Measurements from ENCODE around the gene KCTD10. TPM values are rescaled to one million over a fixed set of nuclear protein-coding genes. Genes with fewer than 3 reads are reported as not detected.

KCTD10 gene
- total and polyA plus RNA-seq, 5 donors from 2014 or later: 26.4 to 38.7 (median 28.7) TPM

DNA sequence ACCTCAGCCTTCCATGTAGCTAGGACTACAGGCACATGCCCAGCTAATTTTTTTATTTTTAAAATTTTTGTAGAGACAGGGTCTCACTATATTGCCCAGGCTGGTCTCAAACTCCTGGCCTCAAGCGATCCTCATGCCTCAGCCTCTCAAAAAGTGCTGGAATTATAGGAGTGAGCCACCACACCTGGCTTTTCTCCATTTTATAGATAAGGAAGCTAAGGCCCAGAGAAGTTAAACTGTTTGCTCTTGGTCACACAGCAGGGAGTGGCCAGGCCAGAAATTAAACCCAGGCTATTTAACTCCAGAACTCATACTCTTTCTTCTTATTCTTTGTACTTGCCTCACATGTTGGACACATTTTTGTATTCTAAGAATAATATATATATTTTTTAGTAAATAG lies 16.8 kb upstream of the KCTD10 start:
- no peak overlapping the region for H3K4me3 ChIP-seq (ENCODE audit: low read depth, low read length)
- DNase-seq (no peak), ATAC-seq (ENCODE audit: low read depth in 2 of 2) (no peak)
- H3K4me1 ChIP-seq (ENCODE audit: control insufficient read depth, insufficient read depth, low read length, poor library complexity, severe bottlenecking): no peaks in the 10 kb centered on the region
- Mint-ChIP-seq H3K4me1 (peaks cover 0 to 5% (median 0%) of the 10 kb centered on the region in 4 donors), H3K27me3 (no peaks in the 10 kb centered on the region), H3K27ac (no peak overlapping the region), H3K9me3 (peaks cover 0 to 1% (median 0%) of the 10 kb centered on the region in 7 donors), H3K36me3 (peaks cover 64% of the 10 kb centered on the region), H3K4me3 (no peak overlapping the region)
- H3K36me3 ChIP-seq (ENCODE audit: control insufficient read depth, insufficient read depth, low read length): peaks cover 79% of the 10 kb centered on the region
- no peaks in the 10 kb centered on the region for H3K27me3 ChIP-seq (ENCODE audit: control insufficient read depth, insufficient read depth, low read length)
- H3K9me3 ChIP-seq (ENCODE audit: control insufficient read depth in 2 of 2, low read length in 2 of 2): no peaks in the 10 kb centered on the region
- H3K27ac ChIP-seq (ENCODE audit: insufficient read depth, low read length, poor library complexity, severe bottlenecking): no peak overlapping the region

DNA sequence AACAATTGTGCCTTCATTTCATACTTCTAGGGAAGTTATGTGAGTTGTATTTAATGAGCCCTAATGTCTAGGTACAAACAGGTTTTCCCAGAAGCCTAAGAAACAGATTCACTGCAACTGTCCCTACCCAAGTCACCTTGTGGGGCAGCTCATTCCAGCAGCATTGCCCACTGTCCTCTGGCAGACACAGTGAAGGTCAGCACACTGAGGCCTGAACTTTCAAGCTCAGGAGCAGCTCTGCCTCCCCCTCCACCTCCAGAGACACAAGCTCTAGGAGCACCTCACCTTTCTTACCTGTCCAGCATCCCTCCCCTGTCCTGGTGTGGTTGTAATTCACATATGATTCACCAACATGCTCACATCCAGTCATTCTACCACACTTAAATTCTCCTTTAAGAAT lies 16.0 kb upstream of the KCTD10 start:
- Mint-ChIP-seq H3K27ac (no peak overlapping the region), H3K9me3 (peaks cover 0 to 1% (median 0%) of the 10 kb centered on the region in 7 donors), H3K36me3 (peaks cover 59% of the 10 kb centered on the region), H3K27me3 (no peaks in the 10 kb centered on the region), H3K4me3 (no peak overlapping the region), H3K4me1 (peaks cover 0 to 5% (median 0%) of the 10 kb centered on the region in 4 donors)
- Histone ChIP-seq H3K9me3 (ENCODE audit: control insufficient read depth in 2 of 2, low read length in 2 of 2) (no peaks in the 10 kb centered on the region), H3K27me3 (ENCODE audit: control insufficient read depth, insufficient read depth, low read length) (no peaks in the 10 kb centered on the region), H3K36me3 (ENCODE audit: control insufficient read depth, insufficient read depth, low read length) (peaks cover 79% of the 10 kb centered on the region), H3K27ac (ENCODE audit: insufficient read depth, low read length, poor library complexity, severe bottlenecking) (no peak overlapping the region), H3K4me1 (ENCODE audit: control insufficient read depth, insufficient read depth, low read length, poor library complexity, severe bottlenecking) (no peaks in the 10 kb centered on the region), H3K4me3 (ENCODE audit: low read depth, low read length) (no peak overlapping the region)
- ATAC-seq (ENCODE audit: low read depth in 2 of 2) (no peak), DNase-seq (no peak)

DNA sequence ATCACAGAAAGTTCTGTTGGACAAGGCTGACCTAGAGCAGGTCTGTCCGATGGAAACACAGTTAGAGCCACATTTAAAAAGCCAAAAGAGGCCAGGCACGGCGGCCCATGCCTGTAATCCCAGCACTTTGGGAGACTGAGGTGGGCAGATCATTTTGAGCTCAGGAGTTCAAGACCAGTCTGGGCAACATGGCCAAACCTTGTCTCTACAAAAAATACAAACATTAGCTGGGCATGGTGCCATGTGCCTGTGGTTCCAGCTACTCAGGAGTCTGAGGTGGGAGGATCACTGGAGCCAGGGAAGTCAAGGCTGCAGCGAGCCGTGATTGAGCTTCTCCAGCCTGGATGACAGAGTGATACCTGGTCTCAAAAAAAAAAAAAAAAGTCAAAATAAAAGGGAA lies 15.3 kb upstream of the KCTD10 start:
- no peak overlapping the region for H3K4me3 Mint-ChIP-seq
- no peak for ATAC-seq (ENCODE audit: low read depth in 2 of 2)
- H3K27me3 Mint-ChIP-seq: no peaks in the 10 kb centered on the region
- no peak overlapping the region for H3K27ac ChIP-seq (ENCODE audit: insufficient read depth, low read length, poor library complexity, severe bottlenecking)
- H3K4me1 ChIP-seq (ENCODE audit: control insufficient read depth, insufficient read depth, low read length, poor library complexity, severe bottlenecking): no peaks in the 10 kb centered on the region
- DNase-seq: no peak
- H3K27me3 ChIP-seq (ENCODE audit: control insufficient read depth, insufficient read depth, low read length): no peaks in the 10 kb centered on the region
- no peak overlapping the region for H3K4me3 ChIP-seq (ENCODE audit: low read depth, low read length)
- H3K27ac Mint-ChIP-seq: no peak overlapping the region
- H3K9me3 Mint-ChIP-seq: peaks cover 0 to 1% (median 0%) of the 10 kb centered on the region in 7 donors
- H3K36me3 Mint-ChIP-seq: peaks cover 52% of the 10 kb centered on the region
- peaks cover 0 to 5% (median 0%) of the 10 kb centered on the region in 4 donors for H3K4me1 Mint-ChIP-seq
- peaks cover 79% of the 10 kb centered on the region for H3K36me3 ChIP-seq (ENCODE audit: control insufficient read depth, insufficient read depth, low read length)
- H3K9me3 ChIP-seq (ENCODE audit: control insufficient read depth in 2 of 2, low read length in 2 of 2): no peaks in the 10 kb centered on the region

DNA sequence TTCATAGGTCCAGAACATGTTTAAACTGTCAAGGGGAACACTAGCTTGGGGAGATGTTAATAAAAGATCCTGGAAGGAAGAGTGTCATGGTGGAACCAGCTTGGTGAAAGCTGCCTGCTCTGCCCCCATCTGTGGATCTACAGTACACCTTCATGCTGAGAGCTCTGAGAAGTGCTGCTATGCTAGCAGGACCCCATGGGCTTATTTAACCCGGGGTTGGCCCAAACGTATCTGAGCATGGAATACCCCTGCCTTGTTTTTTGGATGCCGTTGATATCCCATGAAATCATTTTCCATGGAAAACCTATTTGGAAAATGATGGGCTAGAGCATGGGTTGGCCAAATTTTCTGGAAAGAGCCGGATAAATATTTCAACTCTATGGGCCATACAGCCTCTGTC lies 14.6 kb upstream of the KCTD10 start:
- DNase-seq (no peak), ATAC-seq (ENCODE audit: low read depth in 2 of 2) (no peak)
- H3K36me3 ChIP-seq (ENCODE audit: control insufficient read depth, insufficient read depth, low read length): peaks cover 84% of the 10 kb centered on the region
- H3K27me3 Mint-ChIP-seq: no peaks in the 10 kb centered on the region
- H3K9me3 Mint-ChIP-seq: peaks cover 0 to 1% (median 0%) of the 10 kb centered on the region in 7 donors
- H3K4me1 Mint-ChIP-seq: peaks cover 0 to 5% (median 0%) of the 10 kb centered on the region in 4 donors
- H3K27ac ChIP-seq (ENCODE audit: insufficient read depth, low read length, poor library complexity, severe bottlenecking): no peak overlapping the region
- H3K4me3 Mint-ChIP-seq: no peak overlapping the region
- H3K27me3 ChIP-seq (ENCODE audit: control insufficient read depth, insufficient read depth, low read length): no peaks in the 10 kb centered on the region
- H3K36me3 Mint-ChIP-seq: peaks cover 55% of the 10 kb centered on the region
- H3K4me1 ChIP-seq (ENCODE audit: control insufficient read depth, insufficient read depth, low read length, poor library complexity, severe bottlenecking): no peaks in the 10 kb centered on the region
- no peak overlapping the region for H3K27ac Mint-ChIP-seq
- H3K9me3 ChIP-seq (ENCODE audit: control insufficient read depth in 2 of 2, low read length in 2 of 2): no peaks in the 10 kb centered on the region
- no peak overlapping the region for H3K4me3 ChIP-seq (ENCODE audit: low read depth, low read length)

DNA sequence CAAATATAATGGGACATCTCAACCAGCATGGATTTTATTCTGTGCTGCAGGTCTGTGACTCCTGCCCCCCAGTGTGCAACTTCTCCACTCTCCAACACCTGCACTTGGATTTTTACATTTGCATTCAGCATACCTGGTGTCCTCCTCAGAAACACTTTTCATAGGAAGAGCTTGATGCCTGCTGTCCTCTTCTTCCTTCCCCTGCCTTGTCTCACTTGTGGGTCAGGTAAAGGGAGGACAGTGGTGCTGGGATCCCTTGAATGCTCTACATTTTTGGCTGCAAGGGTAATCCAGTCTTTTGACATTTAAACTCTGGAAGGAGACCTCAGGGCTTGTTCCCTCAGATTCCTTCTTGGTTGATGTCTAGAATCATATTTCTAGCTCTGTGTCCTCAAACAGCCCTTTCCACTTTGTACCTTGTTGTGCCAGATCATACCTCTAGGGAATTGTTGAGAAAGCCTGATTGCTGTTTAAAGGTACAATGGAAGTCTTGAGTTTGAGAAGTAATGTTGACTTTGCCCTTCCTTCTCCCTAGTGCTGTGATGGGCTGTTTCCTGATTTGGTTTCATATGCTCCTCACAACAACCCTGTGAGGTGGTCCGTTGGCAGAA lies 13.0 kb upstream of the KCTD10 start:
- Histone ChIP-seq H3K4me1 (ENCODE audit: control insufficient read depth, insufficient read depth, low read length, poor library complexity, severe bottlenecking) (no peaks in the 10 kb centered on the region), H3K27me3 (ENCODE audit: control insufficient read depth, insufficient read depth, low read length) (no peaks in the 10 kb centered on the region), H3K27ac (ENCODE audit: insufficient read depth, low read length, poor library complexity, severe bottlenecking) (no peak overlapping the region), H3K9me3 (ENCODE audit: control insufficient read depth in 2 of 2, low read length in 2 of 2) (no peaks in the 10 kb centered on the region), H3K36me3 (ENCODE audit: control insufficient read depth, insufficient read depth, low read length) (peaks cover 94% of the 10 kb centered on the region), H3K4me3 (ENCODE audit: low read depth, low read length) (no peak overlapping the region)
- H3K4me3 Mint-ChIP-seq: no peak overlapping the region
- H3K27ac Mint-ChIP-seq: no peak overlapping the region
- no peak for ATAC-seq (ENCODE audit: low read depth in 2 of 2)
- peaks cover 52% of the 10 kb centered on the region for H3K36me3 Mint-ChIP-seq
- no peak for DNase-seq
- H3K9me3 Mint-ChIP-seq: no peaks in the 10 kb centered on the region
- H3K27me3 Mint-ChIP-seq: no peaks in the 10 kb centered on the region
- H3K4me1 Mint-ChIP-seq: peaks cover 0 to 5% (median 0%) of the 10 kb centered on the region in 4 donors

DNA sequence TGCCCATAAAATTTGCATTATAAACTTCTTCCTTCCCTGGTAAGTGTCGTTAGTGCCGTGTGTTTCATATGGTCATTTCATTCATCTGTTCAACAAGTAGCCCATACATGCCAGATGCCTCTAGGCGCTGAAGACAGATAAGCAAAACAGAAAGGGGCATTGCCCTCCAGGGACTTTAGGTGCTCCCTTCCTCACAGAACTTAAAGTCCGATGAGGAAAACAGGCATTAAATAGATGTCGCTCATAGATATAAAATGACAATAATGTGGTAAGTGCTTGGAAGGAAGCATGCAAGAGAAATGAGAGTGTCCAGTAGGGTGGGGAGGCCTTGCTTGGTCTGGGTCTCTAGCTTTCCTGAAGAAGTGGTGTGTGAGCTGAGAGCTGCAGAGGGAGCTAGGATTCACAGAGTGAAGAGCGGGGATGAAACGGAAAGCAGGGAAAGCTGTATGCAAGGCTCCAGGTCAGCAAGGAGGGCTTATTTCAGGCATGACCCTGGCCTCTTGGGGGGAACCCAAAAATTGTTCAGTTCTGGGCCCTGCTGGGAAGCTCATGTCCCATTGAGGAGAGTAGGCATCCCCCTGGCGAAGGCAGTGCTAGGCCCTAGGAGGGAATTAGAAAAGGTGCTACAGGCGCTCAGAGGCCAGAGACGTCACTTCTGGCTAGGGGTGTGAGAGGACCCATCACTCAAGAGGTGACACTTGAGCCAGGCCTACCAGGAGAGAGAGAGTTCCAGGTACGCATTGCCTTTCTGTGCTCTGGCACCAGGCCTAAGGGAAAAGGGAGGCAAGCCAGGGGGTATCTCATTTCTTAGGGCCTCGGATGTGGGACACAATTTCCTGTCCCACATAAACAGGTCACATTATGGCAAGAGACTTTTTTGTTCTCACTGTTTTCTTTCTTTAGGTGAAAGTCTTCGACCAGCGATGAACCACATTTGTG lies 12.2 kb upstream of the KCTD10 start:
- Mint-ChIP-seq H3K36me3 (peaks cover 48% of the 10 kb centered on the region), H3K9me3 (no peaks in the 10 kb centered on the region), H3K27ac (peak overlapping the region in 1 of 3 donors; percentile 76), H3K4me3 (no peak overlapping the region), H3K27me3 (no peaks in the 10 kb centered on the region), H3K4me1 (peaks cover 0 to 5% (median 0%) of the 10 kb centered on the region in 4 donors)
- Histone ChIP-seq H3K9me3 (ENCODE audit: control insufficient read depth in 2 of 2, low read length in 2 of 2) (no peaks in the 10 kb centered on the region), H3K27ac (ENCODE audit: insufficient read depth, low read length, poor library complexity, severe bottlenecking) (no peak overlapping the region), H3K27me3 (ENCODE audit: control insufficient read depth, insufficient read depth, low read length) (no peaks in the 10 kb centered on the region), H3K36me3 (ENCODE audit: control insufficient read depth, insufficient read depth, low read length) (peaks cover 94% of the 10 kb centered on the region), H3K4me1 (ENCODE audit: control insufficient read depth, insufficient read depth, low read length, poor library complexity, severe bottlenecking) (no peaks in the 10 kb centered on the region), H3K4me3 (ENCODE audit: low read depth, low read length) (no peak overlapping the region)
- no peak for DNase-seq
- no peak for ATAC-seq (ENCODE audit: low read depth in 2 of 2)

DNA sequence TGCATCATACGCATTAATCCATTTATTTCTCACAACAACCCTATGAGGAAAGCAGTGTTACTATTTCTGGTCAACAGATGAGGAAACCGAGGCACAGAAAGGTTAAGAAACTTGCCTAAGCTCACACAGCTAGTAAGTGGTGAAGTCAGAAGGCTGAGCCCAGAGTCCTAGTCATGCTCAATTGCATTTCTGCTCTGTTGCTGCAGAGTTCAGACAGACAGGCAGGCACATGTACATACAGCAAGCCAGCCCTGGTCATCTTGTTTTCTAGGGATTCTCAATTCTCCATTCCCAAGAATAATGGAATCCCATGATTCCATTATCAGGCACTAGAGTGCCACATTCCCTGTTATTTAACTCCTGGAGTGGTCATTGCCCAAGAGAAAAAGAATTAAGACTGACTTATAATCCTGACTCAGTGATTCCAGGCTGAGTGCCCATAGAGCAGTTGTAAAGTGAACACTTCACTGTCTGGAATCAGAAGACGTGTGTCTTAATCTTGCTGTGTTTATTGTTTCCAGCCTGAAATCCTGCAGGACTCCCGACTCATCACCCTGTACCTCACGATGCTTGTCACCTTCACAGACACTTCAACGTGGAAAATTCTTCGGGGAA lies 11.1 kb upstream of the KCTD10 start:
- Mint-ChIP-seq H3K9me3 (no peaks in the 10 kb centered on the region), H3K4me1 (peaks cover 0 to under 1% (median 0%) of the 10 kb centered on the region in 4 donors), H3K36me3 (peaks cover 48% of the 10 kb centered on the region), H3K4me3 (no peak overlapping the region), H3K27ac (no peak overlapping the region), H3K27me3 (no peaks in the 10 kb centered on the region)
- Histone ChIP-seq H3K27ac (ENCODE audit: insufficient read depth, low read length, poor library complexity, severe bottlenecking) (no peak overlapping the region), H3K4me1 (ENCODE audit: control insufficient read depth, insufficient read depth, low read length, poor library complexity, severe bottlenecking) (no peaks in the 10 kb centered on the region), H3K4me3 (ENCODE audit: low read depth, low read length) (no peak overlapping the region), H3K27me3 (ENCODE audit: control insufficient read depth, insufficient read depth, low read length) (no peaks in the 10 kb centered on the region), H3K36me3 (ENCODE audit: control insufficient read depth, insufficient read depth, low read length) (peaks cover 97% of the 10 kb centered on the region), H3K9me3 (ENCODE audit: control insufficient read depth in 2 of 2, low read length in 2 of 2) (no peaks in the 10 kb centered on the region)
- DNase-seq: no peak
- ATAC-seq (ENCODE audit: low read depth in 2 of 2): no peak

Measured in CD4-positive, CD25-positive, alpha-beta regulatory T cell (primary cell).